Uterus (tissue), 2 donors: ENCODE data around the gene RNPS1.

Source experiments
- CTCF ChIP-seq, 4 experiments: fragments of 200-600 bp in 2 of 4; fragments of 450-650 bp in 2 of 4; sonication (generic) in 2 of 4; IDR thresholded peaks; one replicate each; pipeline ENCODE4 v1.5.1; 2016 to 2019; ENCODE audit warnings: antibody characterized with exemption in 4 of 4, mild to moderate bottlenecking in 2 of 4, moderate library complexity in 1 of 4
- POLR2A ChIP-seq, 2 donors: fragments of 450-650 bp; IDR thresholded peaks; one replicate each; pipeline ENCODE4 v1.6.1; 2016; ENCODE audit warnings: antibody characterized with exemption in 2 of 2, mild to moderate bottlenecking in 1 of 2, moderate library complexity in 1 of 2

- TF ChIP-seq CTCF (IDR thresholded peaks at IDR 0.05) (no peak), POLR2A (IDR thresholded peaks at IDR 0.05) (no peak)
Measured at GRCh38 chr16:2250652-2251295, 17.2 kb downstream of the RNPS1 start.
